ENCODE data around the gene TMEM37.

The TMEM37 gene

DNA sequence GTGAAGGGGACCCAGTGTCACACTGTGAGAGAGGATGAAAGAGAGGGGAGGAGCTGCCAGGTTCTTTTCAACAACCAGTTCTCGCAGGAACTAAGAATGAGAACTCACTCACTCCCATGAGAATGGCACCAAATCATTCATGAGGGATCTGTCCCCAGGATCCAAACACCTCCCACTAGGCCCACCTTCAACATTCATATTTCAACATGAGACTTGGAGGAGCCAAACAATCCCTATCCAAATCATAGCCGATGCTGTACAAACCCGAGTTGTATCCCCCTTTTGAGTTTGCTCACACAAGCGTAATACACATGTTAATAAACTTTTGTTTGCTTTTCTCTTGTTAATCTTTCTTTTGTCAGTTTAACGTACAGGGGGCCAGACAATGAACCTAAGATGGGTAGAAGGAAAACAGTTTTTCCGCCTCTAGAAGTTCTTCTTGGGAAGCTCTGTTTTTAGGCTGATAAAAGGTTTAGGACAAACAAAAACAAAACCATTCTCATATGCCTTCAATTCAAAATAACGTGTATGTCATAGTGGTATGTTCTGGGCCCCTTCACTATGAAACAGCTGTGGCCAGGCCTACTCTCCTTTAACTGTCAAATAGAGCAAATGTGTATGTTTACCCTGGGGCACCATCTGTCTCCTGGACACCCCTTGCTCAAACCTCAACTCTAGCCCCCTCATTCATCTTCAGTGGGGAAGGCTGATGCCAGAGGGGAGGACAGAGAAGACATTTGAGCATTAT, 9.1 kb upstream of the TMEM37 start:
- DNase-seq (ENCODE audit: low read depth, low spot score): no peak
- TF ChIP-seq, protein P1, sequence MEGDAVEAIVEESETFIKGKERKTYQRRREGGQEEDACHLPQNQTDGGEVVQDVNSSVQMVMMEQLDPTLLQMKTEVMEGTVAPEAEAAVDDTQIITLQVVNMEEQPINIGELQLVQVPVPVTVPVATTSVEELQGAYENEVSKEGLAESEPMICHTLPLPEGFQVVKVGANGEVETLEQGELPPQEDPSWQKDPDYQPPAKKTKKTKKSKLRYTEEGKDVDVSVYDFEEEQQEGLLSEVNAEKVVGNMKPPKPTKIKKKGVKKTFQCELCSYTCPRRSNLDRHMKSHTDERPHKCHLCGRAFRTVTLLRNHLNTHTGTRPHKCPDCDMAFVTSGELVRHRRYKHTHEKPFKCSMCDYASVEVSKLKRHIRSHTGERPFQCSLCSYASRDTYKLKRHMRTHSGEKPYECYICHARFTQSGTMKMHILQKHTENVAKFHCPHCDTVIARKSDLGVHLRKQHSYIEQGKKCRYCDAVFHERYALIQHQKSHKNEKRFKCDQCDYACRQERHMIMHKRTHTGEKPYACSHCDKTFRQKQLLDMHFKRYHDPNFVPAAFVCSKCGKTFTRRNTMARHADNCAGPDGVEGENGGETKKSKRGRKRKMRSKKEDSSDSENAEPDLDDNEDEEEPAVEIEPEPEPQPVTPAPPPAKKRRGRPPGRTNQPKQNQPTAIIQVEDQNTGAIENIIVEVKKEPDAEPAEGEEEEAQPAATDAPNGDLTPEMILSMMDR (IDR thresholded peaks at IDR 0.05; ENCODE audit: insufficient read depth, low read length, missing control alignments): no peak
- H3K4me3 ChIP-seq (ENCODE audit: low read depth, low read length): no peak overlapping the region
- ChIA-PET POLR2A (no interaction called here), CTCF (no interaction called here)

DNA sequence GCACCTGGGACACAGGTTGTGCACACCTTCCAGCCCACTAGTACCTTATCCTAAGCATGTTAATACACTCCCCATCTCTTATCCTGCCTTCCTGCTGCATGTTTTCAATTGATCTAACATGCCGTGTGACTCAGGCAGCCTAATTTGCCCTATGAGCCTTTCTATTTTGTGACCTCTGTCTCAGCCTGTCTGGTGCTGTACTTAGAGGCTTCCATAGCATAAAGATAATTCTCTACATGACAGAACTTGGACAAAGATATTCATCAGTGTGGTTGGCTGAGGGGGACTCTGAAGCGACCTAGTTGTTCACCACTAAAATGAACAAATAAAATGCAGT, 8.6 kb upstream of the TMEM37 start:
- POLR2A ChIA-PET: no interaction called here
- no peak for DNase-seq (ENCODE audit: low read depth, low spot score)
- TF ChIP-seq, protein P1 (IDR thresholded peaks at IDR 0.05; ENCODE audit: insufficient read depth, low read length, missing control alignments): no peak
- CTCF ChIA-PET: no interaction called here
- no peak overlapping the region for H3K4me3 ChIP-seq (ENCODE audit: low read depth, low read length)

DNA sequence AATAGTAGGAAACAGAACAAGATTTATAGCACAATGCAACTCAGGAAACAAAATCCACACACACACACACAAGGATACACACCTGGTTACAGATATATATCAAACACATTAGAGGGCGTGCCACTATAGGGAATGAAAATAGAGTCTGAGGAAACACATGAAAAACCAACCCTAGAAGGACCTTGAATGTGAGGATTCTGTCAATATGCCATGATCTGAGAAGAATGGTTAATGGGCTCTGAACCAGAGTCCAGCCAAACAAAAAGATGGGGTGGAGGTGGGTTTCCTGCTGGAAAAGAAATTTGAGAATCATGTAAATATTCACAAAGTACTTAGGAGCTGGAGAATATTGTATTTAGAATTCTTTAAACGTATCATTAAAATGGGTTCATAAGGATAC, 7.8 kb upstream of the TMEM37 start:
- POLR2A ChIA-PET: no interaction called here
- CTCF ChIA-PET: no interaction called here
- TF ChIP-seq, protein P1 (IDR thresholded peaks at IDR 0.05; ENCODE audit: insufficient read depth, low read length, missing control alignments): no peak
- H3K4me3 ChIP-seq (ENCODE audit: low read depth, low read length): no peak overlapping the region
- DNase-seq (ENCODE audit: low read depth, low spot score): no peak

GRCh38 chr2:119424284-119425118, 7.2 kb upstream of the TMEM37 start:
- ChIA-PET CTCF (no interaction called here), POLR2A (no interaction called here)
- DNase-seq (ENCODE audit: low read depth, low spot score): no peak
- TF ChIP-seq, protein P1 (IDR thresholded peaks at IDR 0.05; ENCODE audit: insufficient read depth, low read length, missing control alignments): no peak
- no peak overlapping the region for H3K4me3 ChIP-seq (ENCODE audit: low read depth, low read length)

- ChIA-PET CTCF (no interaction called here), POLR2A (no interaction called here)
- no peak overlapping the region for H3K4me3 ChIP-seq (ENCODE audit: low read depth, low read length)
- DNase-seq (ENCODE audit: low read depth, low spot score): no peak
- TF ChIP-seq, protein P1 (IDR thresholded peaks at IDR 0.05; ENCODE audit: insufficient read depth, low read length, missing control alignments): no peak
Observed at GRCh38 chr2:119425119-119425405, 6.6 kb upstream of the TMEM37 start.

- no peak for DNase-seq (ENCODE audit: low read depth, low spot score)
- no peak overlapping the region for H3K4me3 ChIP-seq (ENCODE audit: low read depth, low read length)
- ChIA-PET CTCF (no interaction called here), POLR2A (no interaction called here)
- TF ChIP-seq, protein P1 (IDR thresholded peaks at IDR 0.05; ENCODE audit: insufficient read depth, low read length, missing control alignments): no peak
Observed at GRCh38 chr2:119425620-119426395, 5.8 kb upstream of the TMEM37 start.

Measured in AG04449 (cell line).